K562 (cell line): Measurements from ENCODE around the gene TUBG2. TPM values are rescaled to one million over a fixed set of nuclear protein-coding genes. Genes with fewer than 3 reads are reported as not detected.

Source experiments
- ADNP ChIP-seq: fragments of 200-800 bp; sonication (Bioruptor generic); IDR thresholded peaks from 2 replicates; pipeline ENCODE4 v1.6.1; 2016; ENCODE audit warnings: missing genetic modification characterization, missing compliant biosample characterization
- BMI1 ChIP-seq: fragments of 150-350 bp; IDR thresholded peaks from 2 replicates; pipeline ENCODE4 v1.6.1; 2014; ENCODE audit warnings: low read length
- COPS2 ChIP-seq: fragments of 450-650 bp; conservative IDR thresholded peaks from 2 replicates; pipeline ENCODE4 v1.6.1; 2016; ENCODE audit warnings: mild to moderate bottlenecking, moderate library complexity
- FOXM1 ChIP-seq, 2 experiments: fragments of 450-650 bp in 1 of 2; sonication (generic) in 1 of 2; formaldehyde crosslinking in 1 of 2; IDR thresholded peaks; 2 replicates each; pipeline versions ENCODE4 v1.6.1 to v1.9.0; 2017 to 2022; ENCODE audit warnings: low read depth in 2 of 2, mild to moderate bottlenecking in 2 of 2, missing genetic modification reagents in 1 of 2, moderate library complexity in 1 of 2
- GABPA ChIP-seq: fragments of 200-800 bp; sonication (Bioruptor generic); conservative IDR thresholded peaks from 2 replicates; pipeline ENCODE4 v1.6.1; 2016; ENCODE audit warnings: low read depth, missing genetic modification characterization, missing compliant biosample characterization
- GATA2 ChIP-seq: sonication (generic); formaldehyde crosslinking; IDR thresholded peaks from 2 replicates; pipeline ENCODE4 v1.4.0; 2020; ENCODE audit warnings: mild to moderate bottlenecking, missing genetic modification reagents
- MXI1 ChIP-seq: IDR thresholded peaks from 2 replicates; pipeline ENCODE4 v1.6.1; 2011; ENCODE audit warnings: low read depth, mild to moderate bottlenecking, improper control_type of control experiment, low read length
- NRF1 ChIP-seq, 2 experiments: fragments of 450-650 bp; IDR thresholded peaks in 1 of 2; conservative IDR thresholded peaks in 1 of 2; 2 replicates each; pipeline ENCODE4 v1.6.1; 2014; ENCODE audit warnings: mild to moderate bottlenecking in 2 of 2
- POU5F1 ChIP-seq: fragments of 150-350 bp; IDR thresholded peaks from 2 replicates; pipeline ENCODE4 v1.6.1; 2014; ENCODE audit warnings: borderline replicate concordance, low read length, low read depth, mild to moderate bottlenecking; ENCODE audit not compliant: partially characterized antibody
- PRMT5 ChIP-seq: sonication (generic); formaldehyde crosslinking; IDR thresholded peaks from 2 replicates; pipeline ENCODE4 v1.5.0; 2020; ENCODE audit warnings: missing genetic modification reagents
- SP1 ChIP-seq: sonication (generic); formaldehyde crosslinking; IDR thresholded peaks from 2 replicates; pipeline ENCODE4 v1.8.1; 2022; ENCODE audit warnings: mild to moderate bottlenecking, missing genetic modification reagents
- TAF7 ChIP-seq: fragments of 450-650 bp; IDR thresholded peaks from 2 replicates; pipeline ENCODE4 v1.6.1; 2016; ENCODE audit warnings: missing genetic modification characterization, missing compliant biosample characterization
- TEAD4 ChIP-seq, 2 experiments: sonication (generic) in 1 of 2; formaldehyde crosslinking in 1 of 2; IDR thresholded peaks; 2 replicates each; pipeline versions ENCODE4 v1.6.1 to v1.8.0; 2012 to 2022; ENCODE audit warnings: borderline replicate concordance in 1 of 2, inconsistent platforms in 1 of 2, low read length in 1 of 2, mild to moderate bottlenecking in 1 of 2, missing genetic modification reagents in 1 of 2
- ZBTB1 ChIP-seq: sonication (generic); formaldehyde crosslinking; IDR thresholded peaks from 2 replicates; pipeline ENCODE4 v1.8.1; 2023; ENCODE audit warnings: missing genetic modification reagents, low read depth, mild to moderate bottlenecking, borderline replicate concordance
- ZNF253 ChIP-seq: fragments of 250-450 bp; sonication (Bioruptor Pico); conservative IDR thresholded peaks from 2 replicates; pipeline ENCODE4 v1.6.1; 2021; ENCODE audit warnings: mild to moderate bottlenecking
- ZNF3 ChIP-seq: fragments of 250-450 bp; sonication (Bioruptor Pico); IDR thresholded peaks from 2 replicates; pipeline ENCODE4 v1.5.0; 2021; ENCODE audit warnings: mild to moderate bottlenecking, moderate library complexity
- ZNF584 ChIP-seq: fragments of 200-800 bp; sonication (Bioruptor generic); IDR thresholded peaks from 2 replicates; pipeline ENCODE4 v1.6.1; 2016; ENCODE audit warnings: low read depth, mild to moderate bottlenecking, missing genetic modification characterization, missing compliant biosample characterization
- ZNF717 ChIP-seq: fragments of 250-450 bp; sonication (Bioruptor Pico); IDR thresholded peaks from 2 replicates; pipeline ENCODE4 v1.5.0; 2021
- ZNF77 ChIP-seq: fragments of 250-450 bp; sonication (Bioruptor Pico); IDR thresholded peaks from 2 replicates; pipeline ENCODE4 v1.5.0; 2020
- ZSCAN29 ChIP-seq: fragments of 450-650 bp; IDR thresholded peaks from 2 replicates; pipeline ENCODE4 v1.6.1; 2017
- polyA plus RNA-seq, 8 experiments: library from polyadenylated mRNA; depleted of rRNA in 4 of 8; stranded (reverse) in 5 of 8; unstranded in 3 of 8; fragments of >200 nt; fragmentation: Nextera tagmentation in 2 of 8; fragmentation: Illumina TruSeq in 1 of 8; extraction: Ambion mirVana in 2 of 8; extraction: Trizol in 1 of 8; gene quantifications; 2 replicates each; pipeline versions ENCODE4 v1.2.1 to v1.2.3, GENCODE V29; 2011 to 2014; ENCODE audit warnings: inconsistent platforms in 1 of 8, missing spikeins in 1 of 8
- total RNA-seq, 7 experiments: library from RNA; depleted of rRNA in 6 of 7; stranded (reverse); fragments of >200 nt in 6 of 7; fragmentation: Illumina TruSeq in 2 of 7; extraction: Trizol in 2 of 7; gene quantifications; 2 replicates each; pipeline versions ENCODE4 v1.2.1 to v1.2.3, GENCODE V29; 2011 to 2021; ENCODE audit warnings: low replicate concordance in 1 of 7
- TF ChIP-seq, protein P1 (sequence below): fragments of 450-650 bp; IDR thresholded peaks from 2 replicates; pipeline ENCODE4 v1.6.1; 2016; ENCODE audit warnings: borderline replicate concordance
- TF ChIP-seq, protein P2 (sequence below): conservative IDR thresholded peaks from 2 replicates; pipeline ENCODE4 v1.6.1; 2011; ENCODE audit warnings: low read depth, mild to moderate bottlenecking, low read length; ENCODE audit not compliant: control insufficient read depth
- TF ChIP-seq, protein P3 (sequence below): fragments of 450-650 bp; formaldehyde crosslinking; conservative IDR thresholded peaks from 2 replicates; pipeline ENCODE4 v1.4.0; 2022; ENCODE audit warnings: mild to moderate bottlenecking, missing genetic modification characterization
- TF ChIP-seq, protein P4 (sequence below): fragments of 450-650 bp; IDR thresholded peaks from 2 replicates; pipeline ENCODE4 v1.6.1; 2016; ENCODE audit warnings: low read depth, mild to moderate bottlenecking, moderate library complexity

Gene TUBG2
- total and polyA plus RNA-seq, 9 of the 15 experiments (the other 6 are each of a cell fraction or from before 2014, with no cell fraction given), result 0.09 to 0.80 (median 0.24) TPM; not detected in 2

DNA sequence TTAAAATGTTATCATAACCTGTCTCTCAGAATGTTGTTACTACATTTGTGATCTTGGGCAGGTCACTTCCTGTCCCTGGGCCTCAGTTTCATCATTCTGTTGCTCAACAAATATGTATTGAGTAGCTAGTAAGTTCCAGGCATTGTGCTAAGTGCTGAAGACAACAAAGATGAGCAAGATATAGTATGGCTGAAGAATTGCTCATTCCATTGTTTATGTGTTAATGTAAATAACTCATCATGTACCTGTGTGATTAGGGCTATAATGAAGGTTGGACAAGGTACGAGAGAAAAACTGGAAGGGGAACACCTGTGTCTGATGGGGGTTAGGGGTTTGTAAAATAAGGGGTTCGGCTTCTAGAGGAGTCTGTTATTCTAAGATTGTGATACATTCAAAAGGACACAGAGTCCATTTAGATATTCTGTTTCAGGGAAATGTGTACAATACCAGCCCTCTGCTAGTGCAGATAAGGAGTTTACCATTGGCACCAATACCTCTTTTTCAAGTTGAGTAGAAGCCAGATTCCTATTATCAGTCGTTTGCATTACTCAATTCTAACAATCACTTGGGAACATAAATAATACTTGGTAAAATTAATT is 29.6 kb upstream of the TUBG2 start (continued):
- TF ChIP-seq ZBTB1 (CRISPR knock-in tag), result no peak
- TF ChIP-seq, protein P1, sequence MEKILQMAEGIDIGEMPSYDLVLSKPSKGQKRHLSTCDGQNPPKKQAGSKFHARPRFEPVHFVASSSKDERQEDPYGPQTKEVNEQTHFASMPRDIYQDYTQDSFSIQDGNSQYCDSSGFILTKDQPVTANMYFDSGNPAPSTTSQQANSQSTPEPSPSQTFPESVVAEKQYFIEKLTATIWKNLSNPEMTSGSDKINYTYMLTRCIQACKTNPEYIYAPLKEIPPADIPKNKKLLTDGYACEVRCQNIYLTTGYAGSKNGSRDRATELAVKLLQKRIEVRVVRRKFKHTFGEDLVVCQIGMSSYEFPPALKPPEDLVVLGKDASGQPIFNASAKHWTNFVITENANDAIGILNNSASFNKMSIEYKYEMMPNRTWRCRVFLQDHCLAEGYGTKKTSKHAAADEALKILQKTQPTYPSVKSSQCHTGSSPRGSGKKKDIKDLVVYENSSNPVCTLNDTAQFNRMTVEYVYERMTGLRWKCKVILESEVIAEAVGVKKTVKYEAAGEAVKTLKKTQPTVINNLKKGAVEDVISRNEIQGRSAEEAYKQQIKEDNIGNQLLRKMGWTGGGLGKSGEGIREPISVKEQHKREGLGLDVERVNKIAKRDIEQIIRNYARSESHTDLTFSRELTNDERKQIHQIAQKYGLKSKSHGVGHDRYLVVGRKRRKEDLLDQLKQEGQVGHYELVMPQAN, result no peak
- TF ChIP-seq COPS2, result no peak
- no peak for TF ChIP-seq PRMT5 (CRISPR knock-in tag)
- no peak for TF ChIP-seq ZNF77 (CRISPR knock-in tag)
- no peak for TF ChIP-seq SP1 (CRISPR knock-in tag)
- TF ChIP-seq GABPA (tag), result peak; percentile 29; the same call in 1 of the 2 replicates
- TF ChIP-seq, protein P2, sequence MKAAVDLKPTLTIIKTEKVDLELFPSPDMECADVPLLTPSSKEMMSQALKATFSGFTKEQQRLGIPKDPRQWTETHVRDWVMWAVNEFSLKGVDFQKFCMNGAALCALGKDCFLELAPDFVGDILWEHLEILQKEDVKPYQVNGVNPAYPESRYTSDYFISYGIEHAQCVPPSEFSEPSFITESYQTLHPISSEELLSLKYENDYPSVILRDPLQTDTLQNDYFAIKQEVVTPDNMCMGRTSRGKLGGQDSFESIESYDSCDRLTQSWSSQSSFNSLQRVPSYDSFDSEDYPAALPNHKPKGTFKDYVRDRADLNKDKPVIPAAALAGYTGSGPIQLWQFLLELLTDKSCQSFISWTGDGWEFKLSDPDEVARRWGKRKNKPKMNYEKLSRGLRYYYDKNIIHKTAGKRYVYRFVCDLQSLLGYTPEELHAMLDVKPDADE, result no peak
- TF ChIP-seq, protein P3, sequence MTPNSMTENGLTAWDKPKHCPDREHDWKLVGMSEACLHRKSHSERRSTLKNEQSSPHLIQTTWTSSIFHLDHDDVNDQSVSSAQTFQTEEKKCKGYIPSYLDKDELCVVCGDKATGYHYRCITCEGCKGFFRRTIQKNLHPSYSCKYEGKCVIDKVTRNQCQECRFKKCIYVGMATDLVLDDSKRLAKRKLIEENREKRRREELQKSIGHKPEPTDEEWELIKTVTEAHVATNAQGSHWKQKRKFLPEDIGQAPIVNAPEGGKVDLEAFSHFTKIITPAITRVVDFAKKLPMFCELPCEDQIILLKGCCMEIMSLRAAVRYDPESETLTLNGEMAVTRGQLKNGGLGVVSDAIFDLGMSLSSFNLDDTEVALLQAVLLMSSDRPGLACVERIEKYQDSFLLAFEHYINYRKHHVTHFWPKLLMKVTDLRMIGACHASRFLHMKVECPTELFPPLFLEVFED, result no peak
- TF ChIP-seq TAF7 (tag), result no peak
- peak; percentile 26; the same call in 1 of the 2 replicates for TF ChIP-seq ADNP (tag)
- no peak for TF ChIP-seq POU5F1
- peak; percentile 52; the same call in 1 of the 2 replicates for TF ChIP-seq GATA2 (CRISPR knock-in tag)
- no peak for TF ChIP-seq ZNF717 (CRISPR knock-in tag)
- TF ChIP-seq MXI1, result no peak
- TF ChIP-seq ZSCAN29, result no peak
- TF ChIP-seq ZNF3, result no peak
- TF ChIP-seq FOXM1 (IDR thresholded peaks at IDR 0.05; ENCODE audit: low read depth), result peak; percentile 57
- TF ChIP-seq FOXM1 (CRISPR knock-in tag; IDR thresholded peaks at IDR 0.05; ENCODE audit: low read depth), result no peak
- peak; percentile 93 for TF ChIP-seq TEAD4 (IDR thresholded peaks at IDR 0.05; ENCODE audit: low read length)
- no peak for TF ChIP-seq TEAD4 (CRISPR knock-in tag; IDR thresholded peaks at IDR 0.05; ENCODE audit: borderline replicate concordance)
- TF ChIP-seq ZNF253 (CRISPR knock-in tag), result no peak
- TF ChIP-seq NRF1 (conservative IDR thresholded peaks at IDR 0.05 in 1 of 2, IDR thresholded peaks at IDR 0.05 in 1 of 2), result no peak
- TF ChIP-seq ZNF584 (CRISPR knock-in tag), result no peak
- TF ChIP-seq, protein P4, sequence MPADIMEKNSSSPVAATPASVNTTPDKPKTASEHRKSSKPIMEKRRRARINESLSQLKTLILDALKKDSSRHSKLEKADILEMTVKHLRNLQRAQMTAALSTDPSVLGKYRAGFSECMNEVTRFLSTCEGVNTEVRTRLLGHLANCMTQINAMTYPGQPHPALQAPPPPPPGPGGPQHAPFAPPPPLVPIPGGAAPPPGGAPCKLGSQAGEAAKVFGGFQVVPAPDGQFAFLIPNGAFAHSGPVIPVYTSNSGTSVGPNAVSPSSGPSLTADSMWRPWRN, result no peak
- TF ChIP-seq BMI1, result no peak
